MCF 10A (cell line): ENCODE results near the gene SHMT1. TPM values are rescaled to one million over a fixed set of nuclear protein-coding genes. Genes with fewer than 3 reads are reported as not detected.
"Not testable (repeated sequence)": the region's sequence is repeated elsewhere in the genome, so short reads cannot be mapped to it uniquely, and the experiment has no call there.

Experiments used
- BruUV-seq: library from RNA; stranded (reverse); fragments of 400-500 nt; replicated peaks from 2 replicates; lab custom pipeline; 2021; lab: Mats Ljungman, UMichigan
- CTCF ChIA-PET: fragments of 300-600 bp; sonication (Branson Sonifier 250); formaldehyde crosslinking; extraction: SDS; loops from one replicate; lab custom pipeline; 2021; ENCODE audit warnings: antibody characterized with exemption, inconsistent platforms; lab: Yijun Ruan, JAX
- POLR2A ChIA-PET: fragments of 300-600, 350-650 bp; sonication (Branson Sonifier 250); formaldehyde crosslinking; extraction: SDS; loops from one replicate; lab custom pipeline; 2020; ENCODE audit warnings: antibody characterized with exemption, inconsistent platforms; lab: Yijun Ruan, JAX
- DNase-seq: peaks from one replicate; pipeline ENCODE4 v3.0.0-alpha.2; 2018; ENCODE audit not compliant: unreplicated experiment
- H3K27ac Mint-ChIP-seq: one replicate; pipeline ENCODE4 v1.8.0; 2022; ENCODE audit warnings: mild to moderate bottlenecking, low read depth, mixed read lengths; ENCODE audit not compliant: unreplicated experiment
- H3K27me3 Mint-ChIP-seq: one replicate; pipeline ENCODE4 v1.8.0; 2022; ENCODE audit warnings: mixed read lengths; ENCODE audit not compliant: insufficient read depth, unreplicated experiment
- H3K36me3 Mint-ChIP-seq: one replicate; pipeline ENCODE4 v1.8.0; 2022; ENCODE audit warnings: mild to moderate bottlenecking, moderate library complexity, mixed read lengths; ENCODE audit not compliant: insufficient read depth, unreplicated experiment
- H3K4me1 Mint-ChIP-seq: one replicate; pipeline ENCODE4 v1.8.0; 2022; ENCODE audit warnings: mixed read lengths; ENCODE audit not compliant: insufficient read depth, unreplicated experiment
- H3K4me3 Mint-ChIP-seq: one replicate; pipeline ENCODE4 v1.8.0; 2022; ENCODE audit warnings: mild to moderate bottlenecking, moderate library complexity, mixed read lengths; ENCODE audit not compliant: unreplicated experiment
- H3K9me3 Mint-ChIP-seq: one replicate; pipeline ENCODE4 v1.8.0; 2022; ENCODE audit warnings: mixed read lengths; ENCODE audit not compliant: unreplicated experiment
- intact Hi-C: fragments of 100-400 bp; cut with micrococcal nuclease; formaldehyde crosslinking; loops from 2 replicates; pipeline ENCODE4 v1.14.1; 2022
- total RNA-seq: library from RNA; stranded (reverse); gene quantifications from 2 replicates; pipeline ENCODE4 v1.2.3, GENCODE V29; 2022
- TF ChIP-seq, protein P1 (sequence below): fragments of 200-600 bp; IDR thresholded peaks from one replicate; pipeline ENCODE4 v1.8.0; 2022; ENCODE audit warnings: antibody characterized with exemption, mild to moderate bottlenecking; ENCODE audit not compliant: unreplicated experiment

The SHMT1 gene
- total RNA-seq, 1 experiment from 2014 or later, result 23.0 TPM

DNA sequence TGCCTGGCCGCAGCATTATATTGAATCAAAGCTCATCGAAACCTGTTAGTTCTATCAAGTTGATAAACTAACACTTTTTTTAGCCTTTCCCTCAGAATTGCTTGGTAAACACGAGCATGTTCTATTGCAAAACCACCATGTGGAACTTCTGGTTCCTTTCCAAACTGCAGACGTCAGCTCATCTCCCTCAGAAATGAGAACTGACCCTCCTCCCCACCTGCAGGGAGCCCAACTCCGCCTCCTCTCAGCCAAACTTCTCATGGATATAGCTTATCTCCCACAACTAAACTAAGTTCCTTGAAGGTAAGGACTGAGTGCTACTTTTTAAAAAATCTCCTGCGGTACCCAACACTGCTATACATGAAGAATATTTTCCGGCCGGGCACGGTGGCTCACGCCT is 6.7 kb downstream of the SHMT1 start:
- Mint-ChIP-seq H3K9me3 (no peaks in the 10 kb centered on the region), H3K4me3 (peak overlapping the region; percentile 40), H3K4me1 (peaks cover 10% of the 10 kb centered on the region), H3K27ac (peak overlapping the region; percentile 80), H3K27me3 (no peaks in the 10 kb centered on the region), H3K36me3 (peaks cover 77% of the 10 kb centered on the region)
- no TSS peak for BruUV-seq
- TF ChIP-seq, protein P1, sequence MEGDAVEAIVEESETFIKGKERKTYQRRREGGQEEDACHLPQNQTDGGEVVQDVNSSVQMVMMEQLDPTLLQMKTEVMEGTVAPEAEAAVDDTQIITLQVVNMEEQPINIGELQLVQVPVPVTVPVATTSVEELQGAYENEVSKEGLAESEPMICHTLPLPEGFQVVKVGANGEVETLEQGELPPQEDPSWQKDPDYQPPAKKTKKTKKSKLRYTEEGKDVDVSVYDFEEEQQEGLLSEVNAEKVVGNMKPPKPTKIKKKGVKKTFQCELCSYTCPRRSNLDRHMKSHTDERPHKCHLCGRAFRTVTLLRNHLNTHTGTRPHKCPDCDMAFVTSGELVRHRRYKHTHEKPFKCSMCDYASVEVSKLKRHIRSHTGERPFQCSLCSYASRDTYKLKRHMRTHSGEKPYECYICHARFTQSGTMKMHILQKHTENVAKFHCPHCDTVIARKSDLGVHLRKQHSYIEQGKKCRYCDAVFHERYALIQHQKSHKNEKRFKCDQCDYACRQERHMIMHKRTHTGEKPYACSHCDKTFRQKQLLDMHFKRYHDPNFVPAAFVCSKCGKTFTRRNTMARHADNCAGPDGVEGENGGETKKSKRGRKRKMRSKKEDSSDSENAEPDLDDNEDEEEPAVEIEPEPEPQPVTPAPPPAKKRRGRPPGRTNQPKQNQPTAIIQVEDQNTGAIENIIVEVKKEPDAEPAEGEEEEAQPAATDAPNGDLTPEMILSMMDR, result no peak
- ChIA-PET POLR2A (interaction anchor here (0.6 to 1.1 kb wide), 4 partner anchors 12 to 245 kb away, joined by 3 to 5 read pairs (median 3); partner anchors contain the start of gene ALKBH5), CTCF (no interaction called here)
- intact Hi-C loops, result no loop called here
- DNase-seq, result peak; percentile 63

DNA sequence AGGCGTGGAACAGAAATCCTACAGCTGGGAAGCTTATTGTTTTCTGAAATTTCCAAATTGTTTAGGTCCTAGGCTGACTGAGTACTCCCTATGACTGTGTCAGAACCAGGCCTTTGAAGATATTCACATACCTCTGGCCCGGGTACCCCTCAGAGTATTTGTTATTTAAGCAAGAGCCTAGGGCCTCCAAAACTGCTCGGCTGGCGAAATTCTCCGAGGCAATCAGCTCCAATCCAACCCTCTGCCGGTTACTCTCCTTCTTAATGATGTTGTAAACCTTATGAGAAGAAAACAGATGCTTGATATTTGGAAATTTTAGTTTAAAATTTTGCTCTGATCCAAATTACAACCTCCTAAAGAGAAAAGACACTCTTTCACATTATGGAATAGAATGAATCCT is 9.8 kb downstream of the SHMT1 start:
- TF ChIP-seq, protein P1, result no peak
- POLR2A ChIA-PET, result interaction anchor here (2.4 kb wide), 1 partner anchor 9 kb away, joined by 10 read pairs; the partner anchor contains the start of gene SHMT1
- Mint-ChIP-seq H3K4me1 (peaks cover 10% of the 10 kb centered on the region), H3K27me3 (no peaks in the 10 kb centered on the region), H3K27ac (no peak overlapping the region), H3K9me3 (no peaks in the 10 kb centered on the region), H3K4me3 (no peak overlapping the region), H3K36me3 (peaks cover 68% of the 10 kb centered on the region)
- intact Hi-C loops, result no loop called here
- CTCF ChIA-PET, result no interaction called here
- BruUV-seq, result no TSS peak
- no peak for DNase-seq

DNA sequence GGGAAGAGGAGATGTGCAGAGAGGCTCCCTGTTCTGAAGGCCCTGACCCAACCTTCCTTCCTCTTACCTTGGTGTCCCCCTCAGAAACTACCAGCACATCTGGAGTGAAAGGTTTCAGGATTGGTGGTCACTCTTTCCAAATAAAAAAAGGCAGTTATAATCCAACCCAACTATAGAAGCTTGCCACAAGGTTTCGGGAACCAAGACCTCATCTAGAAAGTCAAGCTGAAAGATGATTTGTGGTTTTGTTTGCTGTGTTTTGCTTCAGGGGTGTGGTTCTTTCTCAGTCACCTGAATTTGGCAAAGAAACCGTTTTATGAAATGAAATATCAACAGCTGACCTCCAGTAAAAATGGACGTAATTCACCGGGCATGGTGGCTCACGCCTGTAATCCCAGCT is 19.3 kb downstream of the SHMT1 start:
- no peaks in the 10 kb centered on the region for H3K9me3 Mint-ChIP-seq
- no TSS peak for BruUV-seq

DNA sequence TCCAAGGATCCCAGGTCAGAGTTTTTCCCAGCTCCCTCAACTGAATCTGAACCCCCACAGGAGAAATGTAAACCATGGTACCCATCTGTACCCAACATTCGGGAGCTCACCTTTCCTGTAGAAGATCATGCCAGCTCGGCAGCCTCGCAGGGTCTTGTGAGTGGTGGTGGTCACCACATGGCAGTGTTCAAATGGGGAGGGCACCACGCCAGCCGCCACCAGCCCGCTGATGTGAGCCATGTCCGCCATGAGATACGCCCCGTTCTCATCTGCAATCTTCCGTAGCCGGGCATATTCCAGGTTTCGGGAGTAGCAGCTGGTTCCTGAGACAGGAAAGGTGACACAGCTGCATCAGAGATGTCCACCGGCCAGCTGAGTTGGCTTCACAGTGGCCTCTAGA is 23.4 kb downstream of the SHMT1 start:
- Mint-ChIP-seq H3K4me1 (no peaks in the 10 kb centered on the region), H3K9me3 (no peaks in the 10 kb centered on the region), H3K36me3 (peaks cover 70% of the 10 kb centered on the region), H3K27ac (peak overlapping the region; percentile 35), H3K27me3 (no peaks in the 10 kb centered on the region), H3K4me3 (no peak overlapping the region)
- TF ChIP-seq, protein P1, result no peak
- no peak for DNase-seq
- ChIA-PET POLR2A (interaction anchor here (1.0 kb wide), 1 partner anchor 11 kb away, joined by 3 read pairs; no protein-coding TSS in a partner anchor), CTCF (interaction anchor here (0.6 kb wide), 2 partner anchors 20 to 120 kb away, joined by 3 read pairs; no protein-coding TSS in a partner anchor)
- intact Hi-C loops, result no loop called here
- no TSS peak for BruUV-seq

More for the DNA sequence above, 19.3 kb downstream of the SHMT1 start:
- Mint-ChIP-seq H3K4me3 (no peak overlapping the region), H3K27me3 (no peaks in the 10 kb centered on the region), H3K27ac (peak overlapping the region; percentile 42), H3K36me3 (peaks cover 78% of the 10 kb centered on the region), H3K4me1 (no peaks in the 10 kb centered on the region)
- no peak for DNase-seq
- ChIA-PET CTCF (interaction anchor here (0.7 to 1.2 kb wide), 2 partner anchors 16 to 375 kb away, joined by 3 read pairs; no protein-coding TSS in a partner anchor), POLR2A (no interaction called here)
- TF ChIP-seq, protein P1, result no peak
- intact Hi-C loops, result no loop called here

DNA sequence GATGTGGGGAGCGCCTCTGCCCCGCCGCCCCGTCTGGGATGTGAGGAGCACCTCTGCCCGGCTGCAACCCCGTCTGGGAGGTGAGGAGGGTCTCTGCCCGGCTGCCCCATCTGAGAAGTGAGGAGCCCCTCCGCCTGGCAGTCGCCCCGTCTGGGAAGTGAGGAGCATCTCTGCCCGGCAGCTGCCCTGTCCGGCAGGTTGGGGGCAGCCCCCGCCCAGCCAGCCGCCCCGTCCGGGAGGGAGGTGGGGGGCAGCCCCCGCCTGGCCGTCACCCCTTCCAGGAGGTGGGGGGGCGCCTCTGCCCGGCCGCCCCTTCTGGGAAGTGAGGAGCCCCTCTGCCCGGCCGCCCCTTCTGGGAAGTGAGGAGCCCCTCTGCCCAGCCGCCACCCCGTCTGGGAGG is 25.2 kb downstream of the SHMT1 start:
- CTCF ChIA-PET, result interaction anchor here (0.7 kb wide), 1 partner anchor 28 kb away, joined by 3 read pairs; no protein-coding TSS in a partner anchor
- H3K27ac Mint-ChIP-seq, POLR2A ChIA-PET, H3K27me3 Mint-ChIP-seq, BruUV-seq, H3K4me1 Mint-ChIP-seq, H3K4me3 Mint-ChIP-seq, intact Hi-C loops, DNase-seq, H3K9me3 Mint-ChIP-seq: not testable (repeated sequence)
- H3K36me3 Mint-ChIP-seq, result peaks cover 72% of the 10 kb centered on the region
